ENCODE measurements around the gene TMED1. TPM values are rescaled to one million over a fixed set of nuclear protein-coding genes. Genes with fewer than 3 reads are reported as not detected.
"Not testable (repeated sequence)": the region's sequence is repeated elsewhere in the genome, so short reads cannot be mapped to it uniquely, and the experiment has no call there.

Gene TMED1
- total RNA-seq, 2 donors from 2014 or later, result 41.9 to 47.8 TPM

DNA sequence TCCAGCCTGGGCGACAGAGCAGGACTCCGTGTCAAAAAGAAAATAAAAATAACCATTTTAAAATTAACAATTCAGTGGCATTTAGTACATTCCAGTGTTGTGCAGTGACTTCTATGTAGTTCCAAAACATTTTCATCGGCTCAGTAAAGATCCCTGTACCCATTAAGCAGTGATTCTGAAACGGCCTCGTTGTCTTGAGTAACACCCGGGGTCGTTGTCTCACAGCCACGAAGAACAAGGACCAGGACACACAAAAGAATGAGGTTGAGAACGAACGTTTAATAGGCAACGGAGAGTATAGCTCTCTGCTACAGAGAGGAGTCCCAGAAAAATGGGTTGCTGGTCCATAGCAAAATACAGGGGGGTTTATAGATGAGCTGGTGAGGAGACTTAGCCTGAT, 2.4 kb upstream of the TMED1 start:
- Histone ChIP-seq H3K9me3 (no peaks in the 10 kb centered on the region), H3K4me3 (no peak overlapping the region), H3K27ac (no peak overlapping the region), H3K36me3 (no peaks in the 10 kb centered on the region), H3K27me3 (replicated peaks; ENCODE audit: insufficient read depth) (no peaks in the 10 kb centered on the region), H3K4me1 (replicated peaks) (no peaks in the 10 kb centered on the region)
- WGBS, result 88% methylated on average over 11 of the region's 11 CpGs
- DNase-seq (ENCODE audit: low spot score), result no peak
- TF ChIP-seq POLR2A (IDR thresholded peaks at IDR 0.05) (no peak), CTCF (IDR thresholded peaks at IDR 0.05) (no peak)
- intact Hi-C loops (cut with DNase I), result no loop called here

DNA sequence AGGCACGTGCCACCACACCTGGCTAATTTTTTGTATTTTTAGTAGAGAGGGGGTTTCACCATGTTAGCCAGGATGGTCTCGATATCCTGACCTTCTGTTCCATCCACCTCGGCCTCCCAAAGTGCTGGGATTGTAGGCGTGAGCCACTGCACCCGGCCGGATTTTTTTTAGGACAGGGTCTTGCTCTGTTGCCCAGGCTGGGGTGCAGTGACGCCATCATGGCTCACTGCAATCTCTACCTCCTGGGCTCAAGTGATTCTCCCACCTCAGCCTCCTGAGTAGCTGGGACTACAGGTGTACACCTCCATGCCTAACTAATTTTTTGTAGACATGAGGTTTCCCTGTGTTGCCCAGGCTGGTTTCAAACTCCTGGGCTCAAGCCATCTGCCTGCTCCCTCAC, 1.6 kb upstream of the TMED1 start:
- not testable (repeated sequence) for DNase-seq (ENCODE audit: low spot score); H3K27me3 ChIP-seq (replicated peaks; ENCODE audit: insufficient read depth); H3K4me1 ChIP-seq (replicated peaks); H3K27ac ChIP-seq; H3K36me3 ChIP-seq; H3K9me3 ChIP-seq; H3K4me3 ChIP-seq
- intact Hi-C loops (cut with DNase I), result loop anchor here (2.0 kb wide), 1 partner anchor 33 kb away; the partner anchor contains the start of gene CARM1
- WGBS, result 96% methylated on average over 7 of the region's 7 CpGs

DNA sequence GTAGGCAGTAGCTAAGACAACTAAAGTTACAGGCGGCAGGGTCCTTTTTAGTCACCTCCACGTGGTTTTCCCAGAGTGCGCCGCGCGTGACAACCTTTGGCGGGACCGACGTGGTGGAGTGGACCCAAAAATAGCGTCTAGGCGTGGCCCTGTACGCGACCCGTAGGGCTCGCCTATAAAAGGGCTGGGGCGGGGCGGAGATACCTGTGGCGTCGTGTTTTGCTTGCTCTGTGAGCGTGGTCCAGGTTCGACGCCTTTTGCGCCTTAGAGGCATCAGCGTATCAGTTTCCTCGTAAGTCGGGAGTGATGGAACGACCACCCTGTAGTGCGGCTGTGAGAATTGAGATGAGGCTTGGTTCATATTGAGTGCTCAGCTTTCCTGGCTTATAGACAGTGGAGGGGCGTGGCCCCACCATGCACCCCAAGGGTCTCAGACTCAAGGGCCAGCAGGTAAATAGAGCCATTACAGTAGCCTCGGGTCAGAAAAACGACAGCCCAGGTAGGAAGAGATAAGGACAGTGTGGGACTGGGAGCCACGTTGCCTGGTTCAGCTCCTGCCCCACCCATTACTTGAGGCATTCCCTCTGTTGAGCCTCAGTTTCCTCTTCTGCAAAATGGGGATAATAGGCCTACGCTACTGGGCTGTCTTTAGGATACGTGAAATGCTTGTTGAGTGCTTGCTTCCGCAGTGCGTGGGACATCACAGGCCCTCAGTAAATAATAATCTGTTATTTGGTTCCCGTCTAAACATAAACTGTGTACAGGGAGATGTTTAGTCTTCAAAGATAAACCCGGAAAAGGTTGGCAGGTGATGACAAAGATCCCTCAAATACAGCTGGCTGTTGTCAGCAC, 693 bp upstream of the TMED1 start:
- DNase-seq (ENCODE audit: low spot score), result no peak
- Histone ChIP-seq H3K36me3 (no peaks in the 10 kb centered on the region), H3K4me3 (peak overlapping the region; percentile 69 to 74), H3K4me1 (replicated peaks) (no peaks in the 10 kb centered on the region), H3K27ac (peak overlapping the region; percentile 98), H3K27me3 (replicated peaks; ENCODE audit: insufficient read depth) (no peaks in the 10 kb centered on the region), H3K9me3 (no peaks in the 10 kb centered on the region)
- WGBS, result 33% methylated on average over 38 of the region's 38 CpGs
- TF ChIP-seq POLR2AphosphoS5 (IDR thresholded peaks at IDR 0.05) (peak; percentile 76), CTCF (IDR thresholded peaks at IDR 0.05) (no peak), POLR2A (IDR thresholded peaks at IDR 0.05) (no peak)
- intact Hi-C loops (cut with DNase I), result loop anchor here (2.0 kb wide), 1 partner anchor 34 kb away; the partner anchor contains the start of gene CARM1

GRCh38 chr19:10835089-10835753, 791 bp downstream of the TMED1 start:
- 47% methylated on average over 32 of the region's 32 CpGs for WGBS

More at GRCh38 chr19:10835089-10835753, 791 bp downstream of the TMED1 start:
- Histone ChIP-seq H3K4me1 (replicated peaks) (no peaks in the 10 kb centered on the region), H3K27ac (peak overlapping the region; percentile 98), H3K27me3 (replicated peaks; ENCODE audit: insufficient read depth) (no peaks in the 10 kb centered on the region), H3K9me3 (no peaks in the 10 kb centered on the region), H3K36me3 (peaks cover 0 to under 1% of the 10 kb centered on the region in 2 donors), H3K4me3 (peak overlapping the region; percentile 35 to 74)
- intact Hi-C loops (cut with DNase I), result no loop called here
- TF ChIP-seq POLR2AphosphoS5 (IDR thresholded peaks at IDR 0.05), result peak; percentile 65
- no peak for TF ChIP-seq CTCF (IDR thresholded peaks at IDR 0.05)
- DNase-seq (ENCODE audit: low spot score), result peak; percentile 100

Data from prostate gland (tissue), 2 donors.